K562 (cell line): ENCODE data around the gene SETDB2. TPM values are rescaled to one million over a fixed set of nuclear protein-coding genes. Genes with fewer than 3 reads are reported as not detected.

Experiments
- CBX3 ChIP-seq, 2 experiments: IDR thresholded peaks; 1 replicate in 1 of 2; 2 replicates in 1 of 2; pipeline ENCODE4 v1.6.1; 2012; ENCODE audit warnings: inconsistent platforms in 2 of 2, low read length in 2 of 2, borderline replicate concordance in 1 of 2, control low read depth in 1 of 2
- CC2D1A ChIP-seq: fragments of 450-650 bp; IDR thresholded peaks from 2 replicates; pipeline ENCODE4 v1.6.1; 2017; ENCODE audit warnings: mild to moderate bottlenecking
- EGR1 ChIP-seq: fragments of 450-650 bp; conservative IDR thresholded peaks from 2 replicates; pipeline ENCODE4 v1.6.1; 2017; ENCODE audit warnings: mild to moderate bottlenecking
- FOXA3 ChIP-seq, 2 experiments: fragments of 450-650 bp in 1 of 2; sonication (generic) in 1 of 2; formaldehyde crosslinking; IDR thresholded peaks in 1 of 2; conservative IDR thresholded peaks in 1 of 2; 2 replicates each; pipeline versions ENCODE4 v1.4.0 to v1.8.0; 2020 to 2022; ENCODE audit warnings: mild to moderate bottlenecking in 2 of 2, missing genetic modification reagents in 1 of 2
- FOXP4 ChIP-seq: sonication (generic); formaldehyde crosslinking; IDR thresholded peaks from 2 replicates; pipeline ENCODE4 v1.8.0; 2022; ENCODE audit warnings: mild to moderate bottlenecking, missing genetic modification reagents, borderline replicate concordance
- HDGF ChIP-seq: fragments of 450-650 bp; IDR thresholded peaks from 2 replicates; pipeline ENCODE4 v1.6.1; 2016
- HNRNPL ChIP-seq: fragments of 200-400 bp; formaldehyde crosslinking; IDR thresholded peaks from 2 replicates; pipeline ENCODE4 v1.6.1; 2017; ENCODE audit warnings: low read depth, mild to moderate bottlenecking, low read length
- KLF16 ChIP-seq: IDR thresholded peaks from 2 replicates; pipeline ENCODE4 v1.6.1; 2016; ENCODE audit warnings: antibody characterized with exemption
- MYC ChIP-seq, 2 experiments: fragments of 250-450 bp in 1 of 2; sonication (Bioruptor Pico) in 1 of 2; IDR thresholded peaks; 2 replicates each; pipeline versions ENCODE4 v1.5.1 to v1.6.1; 2012 to 2021; ENCODE audit warnings: low read depth in 2 of 2, borderline replicate concordance in 1 of 2, improper control_type of control experiment in 1 of 2, low read length in 1 of 2, mild to moderate bottlenecking in 1 of 2, moderate library complexity in 1 of 2
- RCOR1 ChIP-seq, 2 experiments: IDR thresholded peaks; 2 replicates each; pipeline ENCODE4 v1.6.1; 2012; ENCODE audit warnings: low read depth in 2 of 2, low read length in 2 of 2, borderline replicate concordance in 1 of 2, improper control_type of control experiment in 1 of 2
- RUNX1 ChIP-seq: sonication (generic); IDR thresholded peaks from 2 replicates; pipeline ENCODE4 v1.6.1; 2016; ENCODE audit warnings: antibody characterized with exemption, low read depth
- SRSF9 ChIP-seq: fragments of 200-400 bp; formaldehyde crosslinking; IDR thresholded peaks from 2 replicates; pipeline ENCODE4 v1.6.1; 2017; ENCODE audit warnings: low read depth, low read length, borderline replicate concordance
- YY1 ChIP-seq, 3 experiments: IDR thresholded peaks; 2 replicates each; pipeline ENCODE4 v1.6.1; 2011; ENCODE audit warnings: low read length in 2 of 3, mild to moderate bottlenecking in 2 of 3, moderate library complexity in 2 of 3, borderline replicate concordance in 1 of 3, control low read depth in 1 of 3, low read depth in 1 of 3; ENCODE audit not compliant: insufficient read depth in 3 of 3, insufficient replicate concordance in 2 of 3, control insufficient read depth in 1 of 3, insufficient read length in 1 of 3; ENCODE audit errors: extremely low read depth in 1 of 3
- ZFP30 ChIP-seq: fragments of 250-450 bp; sonication (Bioruptor Pico); IDR thresholded peaks from 2 replicates; pipeline ENCODE4 v1.8.0; 2022; ENCODE audit warnings: moderate library complexity, mild to moderate bottlenecking, inconsistent platforms, borderline replicate concordance
- ZNF511 ChIP-seq: sonication (generic); formaldehyde crosslinking; IDR thresholded peaks from 2 replicates; pipeline ENCODE4 v1.8.0; 2022; ENCODE audit warnings: mild to moderate bottlenecking, missing genetic modification reagents
- ZNF512 ChIP-seq: IDR thresholded peaks from 2 replicates; pipeline ENCODE4 v1.6.1; 2016; ENCODE audit warnings: missing genetic modification characterization, missing compliant biosample characterization
- polyA plus RNA-seq, 8 experiments: library from polyadenylated mRNA; depleted of rRNA in 4 of 8; stranded (reverse) in 5 of 8; unstranded in 3 of 8; fragments of >200 nt; fragmentation: Nextera tagmentation in 2 of 8; fragmentation: Illumina TruSeq in 1 of 8; extraction: Ambion mirVana in 2 of 8; extraction: Trizol in 1 of 8; gene quantifications; 2 replicates each; pipeline versions ENCODE4 v1.2.1 to v1.2.3, GENCODE V29; 2011 to 2014; ENCODE audit warnings: inconsistent platforms in 1 of 8, missing spikeins in 1 of 8
- total RNA-seq, 7 experiments: library from RNA; depleted of rRNA in 6 of 7; stranded (reverse); fragments of >200 nt in 6 of 7; fragmentation: Illumina TruSeq in 2 of 7; extraction: Trizol in 2 of 7; gene quantifications; 2 replicates each; pipeline versions ENCODE4 v1.2.1 to v1.2.3, GENCODE V29; 2011 to 2021; ENCODE audit warnings: low replicate concordance in 1 of 7
- TF ChIP-seq, protein P1 (sequence below): fragments of 200-800 bp; sonication (Bioruptor generic); IDR thresholded peaks from 2 replicates; pipeline ENCODE4 v1.6.1; 2017; ENCODE audit warnings: missing genetic modification characterization, missing compliant biosample characterization

SETDB2 gene
- total and polyA plus RNA-seq, 9 of the 15 experiments (the other 6 are each of a cell fraction or from before 2014, with no cell fraction given): 1.0 to 9.0 (median 6.1) TPM

DNA sequence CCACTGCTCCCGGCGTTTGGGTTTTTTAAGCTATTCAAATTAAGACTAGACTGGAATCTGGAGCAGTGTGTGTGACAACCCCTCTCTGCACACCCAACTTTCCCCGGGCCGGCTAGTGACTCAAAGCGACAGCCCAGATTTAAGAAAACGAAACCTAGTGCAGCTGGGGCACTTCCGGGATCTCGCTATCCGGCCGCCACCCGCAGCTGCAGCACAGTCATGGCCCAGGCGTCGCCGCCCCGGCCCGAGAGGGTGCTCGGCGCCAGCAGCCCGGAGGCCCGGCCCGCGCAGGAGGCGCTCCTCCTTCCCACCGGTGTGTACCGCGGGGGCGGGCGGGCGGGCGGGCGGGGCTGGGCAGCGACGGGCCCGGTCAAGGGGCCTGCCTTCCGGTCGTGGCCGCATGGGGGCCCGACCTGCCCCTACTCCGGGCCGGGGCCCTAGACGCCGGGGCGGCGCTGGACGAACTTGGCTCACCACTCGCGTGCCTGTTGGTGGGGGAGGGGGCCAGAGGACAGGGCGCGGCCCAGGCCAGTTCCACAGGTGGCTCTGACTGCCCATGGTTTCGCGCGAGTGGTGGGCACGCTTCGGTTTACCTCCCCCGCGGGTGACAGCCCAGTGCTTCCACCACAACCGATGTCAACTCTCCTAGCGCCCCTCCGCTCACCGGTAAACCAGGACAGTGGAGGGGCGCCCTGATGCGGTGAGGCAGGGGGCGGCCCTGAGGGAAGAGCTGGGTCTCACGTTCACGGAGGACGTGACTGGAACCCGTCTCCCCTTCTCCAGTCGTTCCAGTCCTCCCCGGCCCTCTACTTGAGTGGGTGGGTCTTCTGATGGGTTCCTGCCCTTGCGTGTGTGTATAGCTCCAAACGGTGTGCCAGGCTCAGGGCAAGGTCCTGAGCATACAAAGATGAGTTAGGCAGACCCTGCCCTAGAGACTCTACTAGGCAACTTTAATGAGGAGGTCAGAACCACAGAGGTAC lies 52.0 kb downstream of the SETDB2 start, which contains the start of gene PHF11 (continued):
- 0 out of 2 replicates have a peak, but pooled peaks have one; percentile 50 for TF ChIP-seq HNRNPL
- no peak for TF ChIP-seq FOXA3 (CRISPR knock-in tag; conservative IDR thresholded peaks at IDR 0.05 in 1 of 2, IDR thresholded peaks at IDR 0.05 in 1 of 2)
- TF ChIP-seq EGR1: no peak
- TF ChIP-seq MYC (IDR thresholded peaks at IDR 0.05; ENCODE audit: low read depth, low read length): no peak
- TF ChIP-seq MYC (CRISPR knock-in tag; IDR thresholded peaks at IDR 0.05; ENCODE audit: borderline replicate concordance, low read depth): no peak
- 0 out of 4 replicates have a peak, but pooled peaks of 1 of the 2 experiments have one; percentile 25 for TF ChIP-seq RCOR1 (IDR thresholded peaks at IDR 0.05; ENCODE audit: borderline replicate concordance in 1 of 2, low read depth in 2 of 2, low read length in 2 of 2)
- TF ChIP-seq KLF16: no peak
- TF ChIP-seq RUNX1: no peak
- no peak for TF ChIP-seq SRSF9
- no peak for TF ChIP-seq HDGF
- peak in 1 of 3 experiments; percentile 55 for TF ChIP-seq YY1 (IDR thresholded peaks at IDR 0.05; ENCODE audit: borderline replicate concordance in 1 of 3, control insufficient read depth in 1 of 3, extremely low read depth in 1 of 3, insufficient read depth in 3 of 3, insufficient read length in 1 of 3, insufficient replicate concordance in 2 of 3, low read depth in 1 of 3, low read length in 2 of 3)
- TF ChIP-seq ZFP30 (CRISPR knock-in tag): no peak
- TF ChIP-seq ZNF512: no peak
- TF ChIP-seq CC2D1A: no peak
- TF ChIP-seq ZNF511: no peak
- no peak for TF ChIP-seq CBX3 (IDR thresholded peaks at IDR 0.05; ENCODE audit: borderline replicate concordance in 1 of 2, low read length in 2 of 2)
- TF ChIP-seq, protein P1, sequence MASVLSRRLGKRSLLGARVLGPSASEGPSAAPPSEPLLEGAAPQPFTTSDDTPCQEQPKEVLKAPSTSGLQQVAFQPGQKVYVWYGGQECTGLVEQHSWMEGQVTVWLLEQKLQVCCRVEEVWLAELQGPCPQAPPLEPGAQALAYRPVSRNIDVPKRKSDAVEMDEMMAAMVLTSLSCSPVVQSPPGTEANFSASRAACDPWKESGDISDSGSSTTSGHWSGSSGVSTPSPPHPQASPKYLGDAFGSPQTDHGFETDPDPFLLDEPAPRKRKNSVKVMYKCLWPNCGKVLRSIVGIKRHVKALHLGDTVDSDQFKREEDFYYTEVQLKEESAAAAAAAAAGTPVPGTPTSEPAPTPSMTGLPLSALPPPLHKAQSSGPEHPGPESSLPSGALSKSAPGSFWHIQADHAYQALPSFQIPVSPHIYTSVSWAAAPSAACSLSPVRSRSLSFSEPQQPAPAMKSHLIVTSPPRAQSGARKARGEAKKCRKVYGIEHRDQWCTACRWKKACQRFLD: no peak; the same call in 1 of the 2 replicates
- no peak for TF ChIP-seq FOXP4 (CRISPR knock-in tag)
